Muscle layer of colon (tissue), 2 donors: ENCODE measurements around the gene LCMT1.
"Not testable (repeated sequence)": the region's sequence is repeated elsewhere in the genome, so short reads cannot be mapped to it uniquely, and the experiment has no call there.

Experiments
- H3K27ac ChIP-seq: one replicate; pipeline ENCODE4 v1.7.0; 2013; ENCODE audit warnings: low read depth, mild to moderate bottlenecking, low read length, moderate library complexity
- H3K27me3 ChIP-seq, 2 donors: one replicate each; pipeline ENCODE4 v1.7.0; 2013; ENCODE audit warnings: low read length in 2 of 2, mild to moderate bottlenecking in 2 of 2; ENCODE audit not compliant: insufficient read depth in 2 of 2, control insufficient read depth in 1 of 2
- H3K36me3 ChIP-seq: one replicate; pipeline ENCODE4 v1.7.0; 2013; ENCODE audit warnings: mild to moderate bottlenecking, low read length; ENCODE audit not compliant: insufficient read depth
- H3K4me1 ChIP-seq: one replicate; pipeline ENCODE4 v1.7.0; 2013; ENCODE audit warnings: mild to moderate bottlenecking, low read length; ENCODE audit not compliant: insufficient read depth
- H3K4me3 ChIP-seq, 2 donors: one replicate each; pipeline ENCODE4 v1.7.0; 2013; ENCODE audit warnings: low read length in 2 of 2, low read depth in 1 of 2, mild to moderate bottlenecking in 1 of 2, moderate library complexity in 1 of 2
- H3K9ac ChIP-seq: one replicate; pipeline ENCODE4 v1.7.0; 2013; ENCODE audit warnings: low read length
- H3K9me3 ChIP-seq: one replicate; pipeline ENCODE4 v1.7.0; 2013; ENCODE audit warnings: mild to moderate bottlenecking, low read length
- donor health status: abdominal sarcoma.
- donor health status: Adenocarcinoma of cecum.

Gene LCMT1

DNA sequence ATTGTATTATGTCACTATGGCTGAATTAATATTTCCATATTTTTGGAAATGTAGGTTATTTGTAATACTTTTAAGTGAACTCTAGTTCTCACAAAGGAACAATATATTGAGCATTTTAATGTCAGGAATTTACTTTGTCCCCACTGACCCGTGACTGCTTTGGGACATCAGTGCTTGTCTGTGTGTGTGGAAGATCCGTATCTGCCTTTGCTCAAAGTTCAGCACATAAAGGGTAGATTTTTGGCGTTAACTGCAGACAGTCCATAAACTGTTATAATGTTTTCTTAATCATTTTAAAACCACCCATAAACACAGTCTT, 65.9 kb downstream of the LCMT1 start:
- Histone ChIP-seq H3K27ac (no peak overlapping the region), H3K36me3 (peaks cover 22% of the 10 kb centered on the region), H3K9ac (no peak overlapping the region)

DNA sequence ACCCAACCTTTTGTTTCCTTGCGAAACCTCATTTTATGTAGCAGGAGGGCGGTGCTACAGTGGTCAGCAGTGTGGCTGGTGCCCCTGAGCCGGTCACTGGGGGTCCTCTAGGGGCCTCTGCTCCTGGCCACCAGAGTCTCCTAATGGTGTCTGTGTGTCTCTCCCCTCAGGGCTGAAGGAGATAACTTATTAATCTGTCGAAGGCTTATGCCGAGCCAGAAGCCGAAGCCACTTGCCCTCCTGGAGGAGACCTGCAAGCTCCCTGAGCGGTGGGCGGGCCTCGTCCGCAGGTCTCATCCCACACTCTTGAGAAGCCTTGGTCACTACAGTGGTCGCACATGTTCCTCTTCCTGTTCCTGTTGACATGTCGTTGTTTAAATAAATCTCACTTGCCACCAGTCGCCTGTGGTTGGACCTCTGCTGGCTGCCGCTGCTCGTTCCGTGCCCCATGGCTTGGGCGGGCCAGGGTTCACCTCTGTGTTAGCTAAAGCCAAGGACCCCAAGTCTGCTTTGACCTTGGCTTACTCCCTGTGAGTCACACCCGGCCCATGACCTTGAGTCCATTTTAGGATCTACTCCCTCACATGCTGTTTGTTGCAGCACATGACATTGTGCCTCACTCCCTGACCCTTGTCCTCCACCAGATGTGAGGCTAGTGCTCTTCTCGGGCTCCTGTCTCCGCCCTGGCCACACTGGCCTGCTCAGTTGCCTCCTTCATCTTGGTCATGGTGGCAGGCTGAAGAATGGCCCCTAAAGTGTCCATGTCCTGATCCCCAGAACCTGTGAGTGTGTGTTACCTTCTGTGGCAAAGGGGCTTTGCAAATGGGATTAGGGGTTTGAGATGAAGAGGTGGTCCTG, 66.5 kb downstream of the LCMT1 start:
- no peak overlapping the region for H3K27ac ChIP-seq
- H3K4me3 ChIP-seq = no peak overlapping the region

More for the DNA sequence above, 65.9 kb downstream of the LCMT1 start:
- H3K4me1 ChIP-seq = no peaks in the 10 kb centered on the region
- no peaks in the 10 kb centered on the region for H3K27me3 ChIP-seq
- no peaks in the 10 kb centered on the region for H3K9me3 ChIP-seq
- H3K4me3 ChIP-seq = no peak overlapping the region

DNA sequence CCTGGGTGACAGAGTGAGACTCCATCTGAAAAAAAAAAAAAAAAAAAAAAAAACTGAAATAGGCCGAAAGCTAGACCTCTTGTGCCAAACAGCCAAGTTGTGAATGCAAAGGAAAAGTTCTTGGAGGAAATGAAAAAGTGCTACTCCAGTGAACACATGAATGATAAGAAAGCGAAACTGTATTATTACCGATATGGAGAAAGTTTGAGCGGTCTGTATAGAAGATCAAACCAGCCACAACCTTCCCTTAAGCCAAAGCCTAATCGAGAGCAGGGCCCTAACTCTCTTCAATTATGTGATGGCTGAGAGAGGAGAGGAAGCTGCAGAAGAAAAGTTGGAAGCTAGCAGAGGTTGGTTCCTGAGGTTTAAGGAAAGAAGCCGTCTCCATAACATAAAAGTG, 69.7 kb downstream of the LCMT1 start:
- H3K36me3 ChIP-seq, H3K4me1 ChIP-seq, H3K9ac ChIP-seq, H3K9me3 ChIP-seq, H3K27me3 ChIP-seq, H3K27ac ChIP-seq, H3K4me3 ChIP-seq: not testable (repeated sequence)

More for the DNA sequence above, 66.5 kb downstream of the LCMT1 start:
- Histone ChIP-seq H3K36me3 (peaks cover 19% of the 10 kb centered on the region), H3K27me3 (no peaks in the 10 kb centered on the region), H3K9ac (no peak overlapping the region), H3K4me1 (no peaks in the 10 kb centered on the region), H3K9me3 (no peaks in the 10 kb centered on the region)

DNA sequence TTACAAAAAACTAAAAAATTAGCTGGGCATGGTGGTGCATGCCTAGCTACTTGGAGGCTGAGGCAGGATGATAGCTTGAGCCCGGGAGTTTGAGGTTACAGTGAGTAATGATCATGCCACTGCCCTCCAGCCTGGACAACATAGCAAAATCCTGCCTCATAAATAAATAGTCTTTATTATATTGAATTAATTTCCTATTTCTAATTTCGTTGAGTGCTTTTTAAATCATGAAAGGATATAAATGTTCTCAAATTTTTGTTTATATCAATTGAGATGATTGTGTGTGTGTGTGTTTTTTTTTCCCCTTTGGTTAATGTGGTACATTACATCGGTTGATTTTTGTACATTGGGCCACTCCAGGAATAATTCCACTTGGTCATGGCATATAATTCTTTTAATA, 73.2 kb downstream of the LCMT1 start:
- Histone ChIP-seq H3K4me3 (no peak overlapping the region), H3K9me3 (no peaks in the 10 kb centered on the region), H3K9ac (no peak overlapping the region), H3K4me1 (no peaks in the 10 kb centered on the region), H3K27me3 (no peaks in the 10 kb centered on the region), H3K36me3 (no peaks in the 10 kb centered on the region), H3K27ac (no peak overlapping the region)

DNA sequence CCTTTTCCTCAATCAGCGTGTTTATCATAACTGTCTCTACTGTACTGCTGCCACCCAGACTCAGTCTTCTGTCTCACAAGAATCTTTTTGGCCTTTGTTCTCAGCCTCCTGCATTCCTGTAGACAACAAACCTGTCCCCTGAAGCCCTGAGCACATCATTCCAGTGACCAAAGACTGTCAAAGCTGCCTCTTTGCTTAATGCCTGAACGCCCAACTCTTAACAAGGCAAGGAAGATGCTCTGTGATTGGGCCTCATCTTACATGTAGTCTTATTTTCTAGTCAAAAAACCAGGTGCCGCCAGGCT, 75.9 kb downstream of the LCMT1 start:
- Histone ChIP-seq H3K27ac (no peak overlapping the region), H3K27me3 (no peaks in the 10 kb centered on the region), H3K9me3 (no peaks in the 10 kb centered on the region), H3K4me3 (no peak overlapping the region), H3K9ac (no peak overlapping the region), H3K4me1 (no peaks in the 10 kb centered on the region), H3K36me3 (no peaks in the 10 kb centered on the region)

DNA sequence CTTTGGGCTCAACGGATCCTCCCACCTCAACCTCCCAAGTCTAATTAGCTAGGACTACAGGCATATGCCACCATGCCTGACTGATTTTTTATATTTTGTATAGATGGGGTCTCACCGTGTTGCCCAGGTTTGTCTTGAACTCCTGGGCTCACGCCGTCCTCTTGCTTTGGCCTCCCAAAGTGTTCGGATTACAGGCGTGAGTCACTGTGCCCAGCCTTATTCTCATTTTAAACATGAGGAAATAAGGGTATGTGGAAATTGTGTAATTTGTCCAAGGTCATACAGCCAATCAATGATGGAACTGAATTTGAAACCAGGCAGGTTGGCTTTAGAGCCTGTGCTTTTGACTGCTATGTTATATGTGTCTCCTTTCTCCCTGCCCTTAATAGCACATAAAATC, 77.8 kb downstream of the LCMT1 start:
- Histone ChIP-seq H3K9ac (no peak overlapping the region), H3K4me1 (no peaks in the 10 kb centered on the region)

DNA sequence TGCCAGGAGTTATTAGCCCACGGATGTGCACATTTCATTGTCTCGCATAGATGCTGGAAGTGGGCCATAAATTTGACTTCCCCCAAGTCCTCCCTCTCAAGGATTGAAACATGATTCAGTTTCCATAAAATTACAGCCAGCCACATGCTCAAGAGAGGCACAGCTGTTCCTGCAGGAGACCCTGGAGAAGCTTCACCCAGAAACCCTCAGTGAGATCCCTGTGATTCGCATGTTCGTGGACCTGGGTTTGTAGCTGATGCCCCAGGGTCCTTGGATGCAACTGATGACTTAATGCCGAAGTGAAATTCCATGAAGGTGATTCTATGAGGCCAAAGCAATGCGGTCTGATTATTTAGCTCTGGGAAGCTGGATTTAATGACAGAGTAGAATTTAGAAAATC, 80.6 kb downstream of the LCMT1 start:
- H3K4me1 ChIP-seq = no peaks in the 10 kb centered on the region
- H3K27ac ChIP-seq = no peak overlapping the region
- H3K9me3 ChIP-seq = no peaks in the 10 kb centered on the region
- no peak overlapping the region for H3K4me3 ChIP-seq
- H3K27me3 ChIP-seq = no peaks in the 10 kb centered on the region
- H3K9ac ChIP-seq = no peak overlapping the region
- no peaks in the 10 kb centered on the region for H3K36me3 ChIP-seq

More for the DNA sequence above, 77.8 kb downstream of the LCMT1 start:
- Histone ChIP-seq H3K27me3 (no peaks in the 10 kb centered on the region), H3K36me3 (no peaks in the 10 kb centered on the region), H3K27ac (no peak overlapping the region), H3K9me3 (no peaks in the 10 kb centered on the region), H3K4me3 (no peak overlapping the region)

DNA sequence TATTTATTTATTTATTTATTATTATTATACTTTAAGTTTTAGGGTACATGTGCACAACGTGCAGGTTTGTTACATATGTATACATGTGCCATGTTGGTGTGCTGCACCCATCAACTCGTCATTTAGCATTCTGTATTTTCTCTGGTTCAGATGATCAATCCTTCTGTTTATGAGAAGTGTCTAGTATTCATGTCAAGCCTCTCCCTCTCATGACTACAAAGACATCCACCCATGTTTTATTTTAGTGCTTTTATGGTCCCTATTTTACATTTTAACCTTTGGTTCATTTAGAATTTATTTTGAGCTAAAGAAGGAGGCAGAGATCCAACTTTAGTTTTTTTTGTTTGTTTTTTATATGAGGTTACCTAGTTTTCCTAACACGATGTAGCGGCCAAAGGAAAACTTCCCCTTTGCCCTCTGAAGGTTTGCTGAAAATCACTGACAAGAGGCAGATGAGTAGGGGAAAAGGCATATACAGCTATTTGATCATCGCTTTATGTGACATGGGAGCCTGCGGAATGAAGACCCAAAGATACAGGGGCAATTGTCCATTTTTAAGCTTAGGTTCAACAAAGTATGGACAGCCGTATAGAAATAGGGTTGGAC, 82.8 kb downstream of the LCMT1 start:
- Histone ChIP-seq H3K36me3 (no peaks in the 10 kb centered on the region), H3K9me3 (no peaks in the 10 kb centered on the region), H3K27ac (no peak overlapping the region), H3K4me1 (no peaks in the 10 kb centered on the region), H3K9ac (no peak overlapping the region), H3K27me3 (no peaks in the 10 kb centered on the region), H3K4me3 (no peak overlapping the region)

DNA sequence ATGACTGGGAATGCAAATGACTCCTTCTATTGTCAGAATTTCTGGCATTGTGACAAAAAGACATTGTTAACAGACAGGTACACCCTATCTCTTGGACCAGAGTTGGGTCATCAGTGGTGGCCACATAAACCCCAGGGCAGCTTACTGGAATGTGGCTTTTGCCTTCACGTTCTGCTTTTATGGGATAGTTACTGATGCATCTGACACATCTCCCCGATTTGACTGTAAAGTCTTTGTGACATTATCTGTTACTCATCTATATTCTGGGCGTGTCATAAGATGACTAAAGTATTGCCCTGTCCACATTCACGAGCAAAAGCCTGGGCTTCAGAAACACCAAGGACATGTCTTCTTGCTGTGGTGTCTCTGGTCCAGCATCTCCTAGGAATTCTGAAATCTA, 86.5 kb downstream of the LCMT1 start:
- H3K9ac ChIP-seq = no peak overlapping the region
- H3K27me3 ChIP-seq = no peaks in the 10 kb centered on the region
- H3K4me3 ChIP-seq = no peak overlapping the region
- H3K27ac ChIP-seq = no peak overlapping the region
- H3K36me3 ChIP-seq = no peaks in the 10 kb centered on the region
- H3K9me3 ChIP-seq = no peaks in the 10 kb centered on the region
- H3K4me1 ChIP-seq = no peaks in the 10 kb centered on the region

DNA sequence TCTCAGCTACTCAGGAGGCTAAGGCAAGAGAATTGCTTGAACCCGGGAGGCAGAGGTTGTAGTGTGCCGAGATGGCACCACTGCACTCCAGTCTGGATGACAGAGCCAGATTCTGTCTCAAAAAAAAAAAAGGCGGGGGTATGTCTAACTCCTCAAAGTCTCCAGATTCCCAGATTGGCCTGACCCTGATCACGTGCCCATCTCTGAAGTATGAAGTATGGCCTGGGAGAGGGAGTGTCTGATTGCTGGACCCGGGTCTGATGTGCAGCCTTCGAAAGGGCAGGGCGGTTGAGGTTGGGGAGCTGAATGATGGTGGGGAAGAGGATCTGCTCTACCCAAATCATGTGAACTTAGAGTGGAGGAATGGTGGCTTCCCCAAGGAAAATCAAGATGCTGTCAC, 87.9 kb downstream of the LCMT1 start:
- Histone ChIP-seq H3K27ac (no peak overlapping the region), H3K27me3 (no peaks in the 10 kb centered on the region), H3K4me3 (no peak overlapping the region), H3K9me3 (no peaks in the 10 kb centered on the region), H3K9ac (no peak overlapping the region), H3K4me1 (no peaks in the 10 kb centered on the region), H3K36me3 (no peaks in the 10 kb centered on the region)

DNA sequence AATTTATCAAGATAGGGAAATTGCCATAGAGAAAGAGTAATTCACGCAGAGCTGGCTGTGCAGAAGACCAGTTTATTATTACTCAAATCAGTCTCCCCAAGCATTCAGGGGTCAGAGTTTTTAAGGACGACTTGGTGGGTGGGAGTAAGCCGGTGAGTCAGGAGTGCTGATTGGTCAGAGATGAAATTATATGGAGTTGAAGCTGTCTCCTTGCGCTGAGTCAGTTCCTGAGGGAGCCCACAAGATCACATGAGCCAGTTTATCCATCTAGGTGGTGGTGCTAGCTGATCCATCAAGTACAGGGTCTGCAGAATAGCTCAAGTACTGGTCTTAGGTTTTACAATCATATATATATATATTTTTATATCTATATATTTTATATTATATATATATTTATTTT, 99.2 kb downstream of the LCMT1 start:
- H3K4me1 ChIP-seq = no peaks in the 10 kb centered on the region
- H3K27ac ChIP-seq = no peak overlapping the region
- no peaks in the 10 kb centered on the region for H3K36me3 ChIP-seq
- no peaks in the 10 kb centered on the region for H3K27me3 ChIP-seq
- H3K9ac ChIP-seq = no peak overlapping the region
- H3K4me3 ChIP-seq = no peak overlapping the region
- H3K9me3 ChIP-seq = no peaks in the 10 kb centered on the region

DNA sequence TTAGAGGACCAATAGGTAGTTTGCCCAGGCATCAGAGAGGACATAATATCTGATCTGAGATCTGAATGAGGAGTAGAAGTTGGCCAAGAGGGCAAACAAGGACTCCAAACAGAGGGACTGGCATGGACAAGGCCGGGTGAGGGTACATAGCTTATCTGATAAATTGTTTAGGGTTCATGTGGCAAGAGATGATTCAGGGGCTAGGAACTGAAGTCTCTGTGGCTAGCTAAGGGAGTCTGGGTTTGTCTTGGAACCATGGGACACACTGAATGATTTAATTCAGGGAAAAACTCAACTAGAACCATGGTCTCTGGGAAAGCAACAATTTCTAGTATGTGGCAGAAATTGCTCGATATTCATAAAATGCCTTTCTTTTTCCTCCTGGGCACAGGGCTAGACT, 101.1 kb downstream of the LCMT1 start:
- no peaks in the 10 kb centered on the region for H3K36me3 ChIP-seq
- H3K27ac ChIP-seq = no peak overlapping the region
- no peak overlapping the region for H3K4me3 ChIP-seq
- no peaks in the 10 kb centered on the region for H3K4me1 ChIP-seq
- no peak overlapping the region for H3K9ac ChIP-seq
- no peaks in the 10 kb centered on the region for H3K9me3 ChIP-seq
- no peaks in the 10 kb centered on the region for H3K27me3 ChIP-seq
